Gastrocnemius medialis (tissue), 4 donors: ENCODE data around the gene HMCES. TPM values are rescaled to one million over a fixed set of nuclear protein-coding genes. Genes with fewer than 3 reads are reported as not detected.

ENCODE experiments used
- ATAC-seq, 2 donors: fragments of 150-250 bp; one replicate each; pipeline ENCODE4 v1.9.1; 2016
- DNase-seq, 2 donors: peaks; one replicate each; pipeline ENCODE4 v3.0.0-alpha.2; 2019
- H3K27ac ChIP-seq, 4 donors: fragments of 200-600 bp; sonication (generic); 1 replicate in 1 of 4; 2 replicates in 3 of 4; pipeline ENCODE4 v1.5.1; 2016 to 2018; ENCODE audit warnings: mild to moderate bottlenecking in 2 of 4, moderate library complexity in 1 of 4
- H3K27me3 ChIP-seq, 3 donors: fragments of 200-600 bp; sonication (generic) in 2 of 3; 1 replicate in 1 of 3; 2 replicates in 2 of 3; pipeline versions ENCODE4 v1.5.1 to v1.6.0; 2016 to 2019; ENCODE audit warnings: mild to moderate bottlenecking in 1 of 3, moderate library complexity in 1 of 3
- H3K36me3 ChIP-seq, 2 donors: fragments of 200-600 bp; sonication (generic) in 1 of 2; one replicate each; pipeline ENCODE4 v1.5.1; 2017 to 2018
- H3K4me1 ChIP-seq, 2 donors: fragments of 200-600 bp; sonication (generic) in 1 of 2; one replicate each; pipeline ENCODE4 v1.5.1; 2016 to 2017; ENCODE audit warnings: mild to moderate bottlenecking in 2 of 2
- H3K4me3 ChIP-seq, 4 donors: fragments of 200-600 bp; sonication (generic) in 3 of 4; 1 replicate in 1 of 4; 2 replicates in 3 of 4; pipeline ENCODE4 v1.5.1; 2016 to 2019; ENCODE audit warnings: mild to moderate bottlenecking in 2 of 4
- H3K9me3 ChIP-seq, 3 donors: fragments of 200-600 bp; sonication (generic) in 2 of 3; 1 replicate in 1 of 3; 2 replicates in 2 of 3; pipeline ENCODE4 v1.5.1; 2016 to 2019
- CTCF ChIP-seq, 5 experiments: fragments of 450-650 bp in 3 of 5; fragments of 200-600 bp in 2 of 5; sonication (generic) in 2 of 5; IDR thresholded peaks in 4 of 5; conservative IDR thresholded peaks in 1 of 5; 1 replicate in 4 of 5; 2 replicates in 1 of 5; pipeline ENCODE4 v1.5.1; 2016 to 2019; ENCODE audit warnings: antibody characterized with exemption in 5 of 5, mild to moderate bottlenecking in 3 of 5, moderate library complexity in 3 of 5
- POLR2A ChIP-seq, 2 donors: fragments of 450-650 bp; IDR thresholded peaks; one replicate each; pipeline ENCODE4 v1.6.1; 2017; ENCODE audit warnings: antibody characterized with exemption in 2 of 2, mild to moderate bottlenecking in 2 of 2, moderate library complexity in 2 of 2
- in situ Hi-C, 4 donors: fragments of 200-750 bp; cut with MboI; loops; one replicate each; pipeline versions ENCODE4 v1.15.0 to v1.8.0; 2017; ENCODE audit warnings: low sequenced_read_pairs in 4 of 4
- intact Hi-C: fragments of 100-400 bp; cut with DNase I; formaldehyde crosslinking; loops from one replicate; pipeline ENCODE4 v1.15.1; 2023; ENCODE audit warnings: low total_unique reads
- total RNA-seq, 4 donors: library from RNA; depleted of rRNA; stranded (reverse); fragments of >200 nt; gene quantifications; one replicate each; pipeline versions ENCODE4 v1.1.0 to v1.2.3, GENCODE V29; 2016

HMCES gene
- total RNA-seq, 4 donors from 2014 or later, result 24.7 to 35.2 (median 29.5) TPM

- DNase-seq (no peak), ATAC-seq (no peak)
- intact Hi-C loops, result no loop called here
Measured at GRCh38 chr3:129344540-129345220, 66.0 kb downstream of the HMCES start.

DNA sequence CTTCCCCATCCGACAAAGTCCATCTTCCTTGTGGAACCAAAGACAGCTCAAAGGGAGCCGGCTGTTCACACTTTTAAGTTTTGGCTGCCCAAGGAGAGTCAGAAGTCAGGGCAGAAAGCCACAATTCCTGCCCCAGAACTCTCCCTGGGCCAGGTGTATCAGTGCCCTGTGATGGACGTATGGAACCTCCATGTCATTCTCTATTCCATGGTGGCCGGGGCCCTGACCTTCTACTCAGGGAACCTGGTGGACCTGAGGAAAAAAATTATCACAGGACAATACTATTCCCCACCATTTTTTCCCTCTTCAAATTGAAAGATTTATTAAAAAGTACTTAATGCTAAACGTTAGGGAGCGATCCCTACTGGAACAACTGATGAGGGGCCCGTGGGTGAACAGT lies 66.6 kb downstream of the HMCES start:
- peaks cover 0 to 11% (median 4%) of the 10 kb centered on the region in 3 donors for H3K27me3 ChIP-seq
- TF ChIP-seq CTCF (IDR thresholded peaks at IDR 0.05 in 4 of 5, conservative IDR thresholded peaks at IDR 0.05 in 1 of 5) (no peak), POLR2A (IDR thresholded peaks at IDR 0.05) (no peak)
- no peaks in the 10 kb centered on the region for H3K36me3 ChIP-seq
- intact Hi-C loops (no loop called here), in situ Hi-C loops (no loop called here)
- H3K27ac ChIP-seq, result no peak overlapping the region
- ATAC-seq (no peak), DNase-seq (no peak)
- peaks cover 8 to 14% of the 10 kb centered on the region in 2 donors for H3K4me1 ChIP-seq
- no peak overlapping the region for H3K4me3 ChIP-seq
- no peaks in the 10 kb centered on the region for H3K9me3 ChIP-seq

More at GRCh38 chr3:129344540-129345220, 66.0 kb downstream of the HMCES start:
- Histone ChIP-seq H3K4me1 (peaks cover 8 to 14% of the 10 kb centered on the region in 2 donors), H3K9me3 (no peaks in the 10 kb centered on the region), H3K27me3 (peaks cover 0 to 11% (median 4%) of the 10 kb centered on the region in 3 donors), H3K4me3 (no peak overlapping the region), H3K27ac (no peak overlapping the region), H3K36me3 (no peaks in the 10 kb centered on the region)
- in situ Hi-C loops, result no loop called here
- TF ChIP-seq CTCF (IDR thresholded peaks at IDR 0.05 in 4 of 5, conservative IDR thresholded peaks at IDR 0.05 in 1 of 5) (no peak), POLR2A (IDR thresholded peaks at IDR 0.05) (no peak)

GRCh38 chr3:129345971-129346370 lies 67.3 kb downstream of the HMCES start:
- intact Hi-C loops (no loop called here), in situ Hi-C loops (no loop called here)
- H3K27me3 ChIP-seq, result peaks cover 0 to 11% (median 4%) of the 10 kb centered on the region in 3 donors
- H3K9me3 ChIP-seq, result no peaks in the 10 kb centered on the region
- no peak for ATAC-seq
- peaks cover 8 to 14% of the 10 kb centered on the region in 2 donors for H3K4me1 ChIP-seq
- H3K36me3 ChIP-seq, result no peaks in the 10 kb centered on the region
- DNase-seq, result no peak
- H3K27ac ChIP-seq, result no peak overlapping the region
- no peak for TF ChIP-seq POLR2A (IDR thresholded peaks at IDR 0.05)
- TF ChIP-seq CTCF (IDR thresholded peaks at IDR 0.05 in 4 of 5, conservative IDR thresholded peaks at IDR 0.05 in 1 of 5), result no peak
- no peak overlapping the region for H3K4me3 ChIP-seq

DNA sequence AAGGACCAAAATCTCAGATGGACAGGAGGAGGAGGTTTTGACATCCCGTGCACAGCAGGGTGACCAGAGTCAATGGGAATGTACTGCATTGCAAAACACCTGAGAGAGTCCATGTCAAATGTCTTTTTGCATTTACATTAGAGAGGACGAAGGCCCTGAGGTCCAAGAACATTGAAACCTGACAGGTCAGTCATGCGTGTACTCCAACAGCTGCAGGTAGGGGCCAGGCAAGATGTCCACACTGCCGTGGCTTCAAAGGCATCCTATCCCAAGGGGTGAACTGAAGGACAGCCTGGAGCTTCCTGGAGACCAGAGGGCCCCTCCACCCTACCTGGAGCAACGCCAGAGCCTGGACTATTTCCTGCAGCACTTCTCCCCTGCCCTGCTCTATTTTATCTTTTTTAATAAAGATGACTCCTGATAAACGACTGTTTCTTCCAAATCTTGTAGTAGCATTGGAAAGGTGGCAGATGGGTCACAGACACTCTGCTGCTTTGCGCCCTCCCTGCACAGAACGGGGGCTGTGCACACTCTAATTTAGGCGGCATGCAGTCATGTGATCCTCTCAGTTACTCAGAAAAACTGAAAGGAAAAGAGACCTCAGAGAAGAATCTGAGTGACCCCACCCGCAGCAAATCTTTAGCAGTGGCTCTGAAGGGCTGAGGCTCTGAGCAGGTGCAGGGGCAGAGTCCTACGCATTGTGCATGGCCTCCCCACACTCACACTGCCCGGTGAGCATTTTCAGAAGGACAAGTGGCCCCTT lies 68.2 kb downstream of the HMCES start:
- no peaks in the 10 kb centered on the region for H3K9me3 ChIP-seq
- no peaks in the 10 kb centered on the region for H3K36me3 ChIP-seq
- no peak overlapping the region for H3K4me3 ChIP-seq
- TF ChIP-seq CTCF (IDR thresholded peaks at IDR 0.05 in 4 of 5, conservative IDR thresholded peaks at IDR 0.05 in 1 of 5), result no peak
- in situ Hi-C loops, result no loop called here
- ATAC-seq, result no peak
- no peak for DNase-seq
- intact Hi-C loops, result no loop called here
- peaks cover 0 to 11% (median 4%) of the 10 kb centered on the region in 3 donors for H3K27me3 ChIP-seq
- H3K27ac ChIP-seq, result no peak overlapping the region
- peaks cover 8 to 14% of the 10 kb centered on the region in 2 donors for H3K4me1 ChIP-seq
